ENCODE data around the gene ABCC5.
"Not testable (repeated sequence)": the region's sequence is repeated elsewhere in the genome, so short reads cannot be mapped to it uniquely, and the experiment has no call there.

ABCC5 gene

DNA sequence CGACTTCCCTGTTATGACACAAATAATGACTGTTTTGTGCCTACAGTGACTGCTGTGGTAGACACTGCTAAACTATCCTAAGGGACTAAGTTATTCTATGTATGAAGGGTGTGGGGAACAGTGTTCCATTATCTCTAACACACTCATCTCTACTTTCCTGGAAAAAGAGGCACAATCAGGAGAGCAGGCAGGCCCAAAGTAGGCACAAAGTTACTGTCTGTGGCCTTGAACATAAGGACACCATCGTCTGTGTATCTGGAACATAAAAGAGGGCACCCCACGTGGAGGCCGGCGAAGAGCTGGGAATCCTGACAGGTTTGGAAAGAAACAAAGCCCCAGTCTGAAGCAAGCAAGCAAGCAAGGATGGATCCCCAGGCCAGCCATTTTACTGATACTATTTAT, 1.5 kb downstream of the ABCC5 start:
- DNase-seq (ENCODE audit: low read depth in 3 of 3): no peak

DNA sequence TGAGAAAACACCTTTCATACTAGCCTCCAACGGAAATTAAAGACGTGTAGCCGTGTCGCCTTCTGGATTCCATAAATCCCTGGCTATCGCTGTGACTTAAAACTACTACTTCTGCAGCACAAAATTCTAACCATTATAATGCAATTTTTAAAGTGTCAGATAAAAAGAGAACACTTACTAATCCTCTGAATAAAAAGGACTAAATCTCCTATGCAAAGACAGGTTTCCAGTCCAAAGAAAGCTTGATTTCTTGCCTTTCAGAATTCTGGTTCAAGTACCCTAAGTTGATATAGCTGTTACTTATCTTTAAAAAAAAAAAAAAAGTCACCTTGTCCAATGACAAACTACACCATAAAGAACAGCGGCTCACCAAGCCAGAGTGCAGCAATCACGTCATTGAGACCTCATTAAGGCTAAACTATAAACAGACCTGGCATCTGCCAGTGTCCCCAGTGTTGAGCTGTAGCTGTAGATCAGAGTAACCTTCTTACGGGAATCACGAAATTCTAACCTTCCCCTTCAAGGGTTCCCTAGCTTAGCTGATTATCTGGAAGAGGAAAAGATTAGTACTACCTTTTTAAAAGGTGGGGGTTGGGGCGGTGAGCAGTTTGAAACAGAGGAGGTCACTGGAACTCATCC, 2.2 kb downstream of the ABCC5 start:
- no peak for DNase-seq (ENCODE audit: low read depth in 3 of 3)

DNA sequence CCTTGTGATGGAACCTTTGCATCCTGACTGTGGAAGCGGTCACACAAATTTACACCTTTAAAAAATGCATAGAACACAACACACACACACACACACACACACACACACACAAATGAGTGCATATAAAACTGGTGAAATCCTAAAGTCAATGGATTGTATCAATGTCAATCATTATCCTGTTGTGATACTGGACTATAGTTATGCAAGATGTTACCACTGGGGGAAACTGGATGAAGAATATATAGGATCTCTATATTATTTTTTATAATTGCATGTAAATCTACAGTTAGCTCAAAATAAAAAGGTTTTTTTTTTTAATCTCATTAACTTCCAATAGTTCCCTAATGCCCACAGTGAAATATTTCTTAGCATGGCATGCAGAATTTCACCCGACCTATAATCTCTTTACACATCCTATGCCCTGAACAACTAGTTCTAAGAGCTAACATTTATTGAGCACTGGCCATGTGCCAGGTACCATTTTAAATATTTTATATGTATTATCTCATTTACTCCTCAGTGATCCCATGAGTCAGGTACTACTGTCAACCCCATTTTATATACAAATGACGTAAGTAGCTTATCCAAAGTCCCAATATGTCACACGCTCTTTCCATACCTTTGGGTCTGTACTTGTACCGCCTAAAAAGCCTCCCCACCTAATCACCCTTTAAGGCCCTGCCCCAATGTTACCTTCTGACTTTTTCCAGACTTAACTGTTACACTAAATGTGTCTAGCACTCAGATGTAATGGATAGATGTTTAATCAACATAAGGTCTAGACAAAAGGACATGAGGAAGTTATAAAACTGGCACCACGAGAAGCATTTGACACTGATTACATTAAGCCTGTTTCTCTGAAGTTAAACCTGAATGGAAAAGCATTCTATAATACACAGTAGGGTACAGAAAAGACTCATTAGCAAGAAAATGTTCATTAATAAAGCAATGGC, 5.5 kb downstream of the ABCC5 start:
- DNase-seq (ENCODE audit: low read depth in 3 of 3): no peak

DNA sequence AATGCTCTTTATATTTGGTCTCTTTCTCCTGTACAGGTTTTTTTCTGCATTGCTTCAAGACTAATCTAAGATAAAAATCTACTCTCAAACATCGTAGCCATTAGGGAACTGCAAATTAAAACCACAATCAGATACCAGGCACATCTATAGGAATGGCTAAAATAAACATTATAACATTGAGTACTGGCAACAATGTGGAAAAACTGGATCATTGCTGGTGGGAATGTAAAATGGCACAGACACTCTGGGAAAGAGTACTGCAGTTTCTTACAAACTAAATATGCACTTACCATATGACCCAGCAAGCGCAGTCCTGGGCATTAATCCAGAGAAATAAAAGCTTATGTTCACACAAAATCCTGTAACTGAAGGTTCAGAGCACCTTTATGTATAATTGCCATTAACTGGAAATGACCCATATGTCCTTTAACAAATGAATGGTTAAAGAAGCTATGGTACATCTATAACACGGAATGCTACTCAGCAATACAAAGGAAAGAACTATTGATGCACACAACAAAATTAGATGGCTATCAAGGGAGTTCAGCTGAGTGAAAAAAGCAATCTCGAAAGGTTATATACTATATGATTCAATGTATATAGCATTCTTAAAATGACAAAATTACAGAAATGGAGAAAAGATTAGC, 6.3 kb downstream of the ABCC5 start:
- no peak for DNase-seq (ENCODE audit: low read depth in 3 of 3)

DNA sequence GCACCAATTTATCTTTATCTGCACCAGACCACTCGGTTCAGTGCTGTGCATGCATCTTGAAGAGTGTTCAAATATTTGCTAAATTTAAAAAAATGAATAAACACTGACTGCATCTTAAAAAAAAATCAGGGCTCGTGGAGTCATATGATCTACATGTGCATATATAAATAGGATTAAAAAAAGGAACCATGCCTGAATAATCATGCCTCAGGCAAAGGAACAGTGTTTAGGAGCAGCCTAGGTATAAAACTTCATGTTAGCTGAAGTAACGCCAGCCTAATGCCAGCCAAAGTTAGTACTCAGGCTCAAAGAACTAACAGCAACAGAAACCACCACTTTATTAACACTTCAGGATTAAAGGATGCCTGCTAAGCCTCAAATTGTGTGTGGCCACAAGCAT, 9.5 kb downstream of the ABCC5 start:
- no peak for DNase-seq (ENCODE audit: low read depth in 3 of 3)

DNA sequence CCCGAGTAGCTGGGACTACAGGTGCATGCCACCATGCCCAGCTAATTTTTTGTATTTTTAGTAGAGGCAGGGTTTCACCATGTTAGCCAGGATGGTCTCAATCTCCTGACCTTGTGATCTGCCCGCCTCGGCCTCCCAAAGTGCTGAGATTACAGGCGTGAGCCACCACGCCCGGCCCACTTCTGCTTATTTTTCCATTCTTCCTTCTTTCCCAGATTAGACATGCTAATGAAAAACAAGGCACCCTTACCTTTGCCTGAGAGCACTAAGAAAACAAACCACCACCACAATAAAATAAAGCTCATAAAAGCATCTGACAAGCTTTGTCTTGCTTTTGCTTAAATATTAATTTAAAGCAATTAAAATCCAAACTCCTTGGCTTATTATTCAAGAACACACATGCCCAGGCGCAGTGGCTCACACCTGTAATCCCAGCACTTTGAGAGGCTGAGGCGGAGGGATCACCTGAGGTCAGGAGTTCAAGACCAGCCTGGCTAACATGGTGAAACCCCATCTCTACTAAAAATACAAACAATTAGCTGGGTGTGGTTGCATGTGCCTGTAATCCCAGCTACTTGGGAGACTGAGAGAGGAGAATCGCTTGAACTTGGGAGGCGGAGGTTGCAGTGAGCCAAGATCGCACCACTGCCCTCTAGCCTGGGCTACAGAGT, 10.4 kb downstream of the ABCC5 start:
- not testable (repeated sequence) for DNase-seq (ENCODE audit: low read depth in 3 of 3)

DNA sequence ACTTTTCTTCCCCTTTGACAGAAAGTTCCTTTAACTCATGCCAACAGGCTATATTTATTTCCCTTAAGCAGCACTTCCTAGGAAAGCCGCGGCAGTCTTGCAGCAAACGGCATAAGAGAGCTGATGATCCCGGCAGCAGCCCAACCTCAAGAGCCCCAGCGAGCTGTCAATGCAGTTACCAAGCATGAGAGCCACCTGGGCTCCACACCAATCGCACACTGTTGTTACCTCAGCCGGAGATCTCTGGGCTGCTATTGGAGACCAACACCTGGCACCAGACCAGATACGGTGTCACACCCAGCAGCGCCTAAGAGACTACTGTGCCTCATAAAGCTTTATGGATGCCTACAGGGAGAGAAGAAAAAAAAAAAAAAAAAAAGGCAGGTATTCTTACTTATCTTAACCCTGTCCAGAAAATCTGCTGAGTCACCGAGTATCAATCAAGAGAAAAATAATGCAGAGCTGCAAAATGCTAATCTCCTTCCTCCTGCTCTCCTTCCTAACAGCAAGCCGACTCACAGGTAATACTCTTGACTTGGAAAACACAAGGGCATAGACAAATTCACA, 11.7 kb downstream of the ABCC5 start:
- no peak for DNase-seq (ENCODE audit: low read depth in 3 of 3)

DNA sequence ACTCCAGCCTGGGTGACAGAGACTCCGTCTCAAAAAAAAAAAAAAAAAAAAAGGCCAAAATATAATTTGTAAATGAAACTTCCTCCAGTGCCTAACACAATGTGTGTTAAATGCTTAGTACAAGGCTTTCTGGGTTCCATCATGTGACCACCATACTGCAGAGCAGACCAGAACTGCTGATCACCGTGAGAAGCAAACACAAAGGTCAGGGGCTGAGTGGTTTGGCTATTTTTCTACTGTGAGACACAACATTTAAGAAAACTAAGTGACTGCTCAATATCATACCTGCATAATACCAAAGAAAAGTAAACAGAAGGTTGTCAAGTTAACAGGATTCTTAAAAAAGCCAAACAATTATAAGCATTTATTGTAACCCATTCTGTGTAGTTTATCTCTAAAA, 13.2 kb downstream of the ABCC5 start:
- DNase-seq (ENCODE audit: low read depth in 3 of 3): no peak

DNA sequence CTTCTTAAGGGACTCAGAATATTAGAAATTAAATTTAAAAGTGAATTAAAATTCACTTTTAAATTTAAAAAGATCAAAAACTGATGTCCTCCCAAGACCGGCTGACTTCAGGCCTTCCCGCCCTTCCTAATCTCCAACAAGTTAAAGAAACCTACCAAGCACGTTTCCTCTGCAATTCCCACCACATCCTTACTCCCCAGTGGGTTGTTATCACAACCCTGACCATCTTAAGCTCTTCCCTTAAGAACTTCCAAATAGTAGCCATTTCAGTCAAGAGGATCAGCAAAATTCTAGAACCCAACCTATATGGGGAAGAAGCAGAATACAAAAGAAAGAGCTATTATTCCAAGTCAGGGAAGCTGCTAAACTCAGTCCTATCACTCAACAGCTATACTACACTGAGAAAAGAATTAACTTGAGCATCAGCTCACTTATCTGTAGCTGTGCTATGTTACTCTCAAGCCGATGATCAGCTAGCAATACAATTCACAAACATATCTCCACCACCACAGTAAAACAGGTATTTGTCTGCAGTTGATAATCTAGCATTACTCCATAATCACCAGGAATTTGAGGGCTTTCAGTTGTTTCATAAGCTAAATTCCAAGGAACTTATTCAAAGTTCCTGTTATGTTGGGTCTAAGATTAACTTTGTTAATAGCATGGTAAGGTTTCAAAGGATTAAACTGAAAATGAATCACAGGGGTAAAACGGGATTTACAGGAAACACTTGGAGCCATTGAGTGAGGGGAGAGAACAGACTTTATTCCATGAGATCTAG, 14.3 kb downstream of the ABCC5 start:
- no peak for DNase-seq (ENCODE audit: low read depth in 3 of 3)

DNA sequence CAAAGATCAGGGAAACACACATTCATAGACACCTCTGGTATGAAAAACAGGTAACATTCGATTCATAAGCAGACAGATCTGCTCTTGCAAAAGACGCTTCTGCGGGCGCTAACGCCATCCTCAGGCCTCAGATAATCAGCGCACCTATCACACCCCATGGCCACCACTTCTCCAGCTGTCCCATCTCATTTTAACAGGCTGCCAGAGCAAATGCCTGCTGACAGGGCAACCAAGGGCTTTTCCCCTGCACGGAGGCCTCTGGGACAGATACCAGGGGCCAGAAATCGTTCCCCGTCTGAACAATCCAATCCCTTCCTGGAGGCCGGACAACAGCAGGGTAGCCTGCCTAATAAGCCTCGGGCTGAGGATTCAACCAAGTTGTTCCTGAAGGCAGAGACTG, 15.2 kb downstream of the ABCC5 start:
- no peak for DNase-seq (ENCODE audit: low read depth in 3 of 3)

DNA sequence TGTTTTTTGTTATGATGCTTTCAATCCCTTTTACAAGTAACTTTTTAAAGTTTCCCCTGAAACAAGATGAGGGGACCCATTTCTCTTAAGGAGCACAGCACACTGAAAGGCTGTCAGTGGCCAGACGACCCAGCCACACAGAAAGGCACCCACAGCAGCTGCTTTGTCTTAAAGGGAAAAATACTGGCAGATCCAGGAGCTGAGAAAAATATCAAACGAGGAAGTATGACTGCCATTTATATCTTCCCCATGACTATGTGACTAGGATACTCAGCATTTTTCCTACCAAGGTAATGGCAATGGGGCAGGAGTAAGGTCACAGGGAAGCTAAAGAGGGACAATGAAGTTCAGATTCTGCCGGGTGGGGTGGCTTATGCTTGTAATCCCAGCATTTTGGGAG, 15.9 kb downstream of the ABCC5 start:
- DNase-seq (ENCODE audit: low read depth in 3 of 3): no peak

DNA sequence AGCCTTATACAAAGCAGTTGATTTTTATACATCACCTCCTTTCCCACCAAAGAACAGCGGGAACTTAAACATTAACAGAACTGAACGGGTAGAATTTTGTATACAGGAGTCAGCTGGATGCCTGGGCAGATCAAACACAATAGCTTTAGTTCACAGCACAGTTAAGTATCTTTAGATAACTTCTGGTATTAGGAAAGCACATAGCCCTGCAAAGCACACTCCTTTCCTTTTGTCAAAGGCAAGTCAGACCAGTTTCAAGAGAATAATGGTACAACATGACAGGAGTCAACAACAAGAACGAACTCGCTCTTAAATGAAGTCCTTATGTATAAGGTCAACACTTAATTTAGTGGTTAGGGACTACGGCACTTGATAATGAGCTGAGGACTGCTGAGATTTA, 26.3 kb downstream of the ABCC5 start:
- DNase-seq (ENCODE audit: low read depth in 3 of 3): no peak

DNA sequence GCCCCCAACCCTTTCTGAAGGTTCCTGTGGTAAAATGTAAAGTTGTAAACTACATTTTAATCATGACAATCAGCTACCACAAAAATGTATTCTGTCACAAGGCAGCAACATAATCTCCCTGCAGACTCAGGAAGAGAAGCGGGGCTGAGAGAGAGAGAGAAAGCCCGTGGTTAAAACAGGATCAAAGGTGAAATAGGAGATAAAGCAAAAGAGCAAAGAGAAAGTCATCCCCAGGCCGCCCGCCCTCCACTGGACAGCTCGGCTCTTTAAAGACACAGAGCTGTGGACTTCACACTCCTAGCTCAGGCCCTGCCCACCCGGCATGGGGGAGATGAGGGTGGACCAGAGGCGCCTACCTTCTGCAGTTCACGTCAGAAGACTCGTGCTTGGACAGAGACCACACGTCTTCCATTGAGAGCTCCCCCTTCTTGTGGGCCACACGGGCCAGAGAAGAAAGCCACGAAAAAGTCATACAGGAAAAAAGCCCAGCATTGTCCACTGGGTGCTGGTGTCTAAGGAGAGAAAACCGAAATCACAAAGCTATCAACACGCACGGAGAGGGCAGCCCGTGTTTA, 29.4 kb downstream of the ABCC5 start:
- no peak for DNase-seq (ENCODE audit: low read depth in 3 of 3)

DNA sequence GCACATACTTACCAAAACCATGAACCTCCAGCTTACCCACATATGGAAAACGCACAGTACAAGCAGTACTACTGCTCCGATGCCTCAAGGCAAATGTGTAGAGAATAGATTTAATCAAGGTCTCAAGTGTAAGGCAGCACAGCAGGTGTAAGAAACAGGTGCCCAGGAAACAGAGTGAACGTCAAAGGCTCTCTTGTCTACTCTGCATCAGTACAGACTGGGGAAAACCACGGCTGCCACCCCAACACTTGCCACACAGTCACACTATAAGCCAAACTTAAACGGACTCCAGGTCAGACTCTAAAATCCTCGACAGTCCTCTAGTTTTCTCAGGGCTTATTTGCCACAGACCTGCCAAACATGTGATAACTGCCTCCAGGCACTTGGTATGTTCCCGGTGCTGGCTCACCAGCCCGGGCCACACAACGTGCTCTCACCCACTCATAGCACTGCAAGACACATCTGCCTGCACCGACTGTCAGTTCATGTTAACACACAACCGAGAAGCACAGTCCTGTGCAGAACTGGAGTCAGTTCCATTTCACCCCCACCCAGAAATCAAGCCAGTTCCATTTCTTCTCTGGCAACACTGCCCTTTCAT, 30.6 kb downstream of the ABCC5 start:
- DNase-seq (ENCODE audit: low read depth in 3 of 3): no peak

DNA sequence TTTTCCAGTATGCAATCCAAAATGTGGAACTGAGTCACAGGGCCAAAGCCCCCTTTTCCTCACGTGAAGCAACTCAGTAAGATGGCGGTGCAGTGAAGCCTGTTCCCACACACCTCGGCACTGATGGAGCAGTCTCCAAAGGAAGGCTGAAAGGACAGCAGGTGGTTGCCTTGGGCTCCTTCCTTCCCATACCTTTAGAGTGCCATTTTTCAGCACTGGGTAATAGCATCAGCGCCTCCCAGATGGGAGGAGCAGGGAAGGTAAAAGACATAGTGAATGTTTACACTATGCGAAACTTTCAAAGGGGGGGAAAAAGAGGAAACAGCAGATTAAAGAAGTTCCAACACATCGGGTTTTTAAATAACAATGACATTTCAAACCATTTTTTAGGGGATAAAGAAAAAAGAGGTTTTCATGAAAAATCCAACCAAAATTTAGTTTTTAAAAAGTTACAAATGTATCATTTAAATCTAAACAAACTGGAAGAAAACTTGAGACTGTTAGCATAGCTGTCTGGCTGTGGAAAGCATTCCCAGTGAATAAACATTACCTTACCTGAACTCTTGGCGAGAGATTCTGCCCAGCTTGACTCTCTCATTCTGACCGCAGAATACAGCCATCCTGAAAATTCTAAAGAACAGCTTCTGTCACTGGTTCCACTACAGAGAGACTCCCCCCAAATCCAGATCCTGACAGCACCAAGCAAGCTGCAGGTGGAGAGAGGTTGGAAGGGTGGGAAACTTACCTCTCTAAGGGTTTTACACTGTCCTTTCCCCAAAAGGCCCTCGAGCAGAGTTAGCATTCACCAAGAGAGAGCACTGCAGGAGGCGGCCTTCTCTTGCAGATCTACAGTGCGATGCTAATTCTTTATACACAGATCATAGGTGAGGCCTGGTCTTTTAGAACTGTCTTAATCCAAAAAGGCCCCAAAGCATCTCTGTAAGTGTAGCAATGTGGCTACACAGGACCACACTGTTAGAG, 32.6 kb downstream of the ABCC5 start:
- DNase-seq (ENCODE audit: low read depth in 3 of 3): no peak

DNA sequence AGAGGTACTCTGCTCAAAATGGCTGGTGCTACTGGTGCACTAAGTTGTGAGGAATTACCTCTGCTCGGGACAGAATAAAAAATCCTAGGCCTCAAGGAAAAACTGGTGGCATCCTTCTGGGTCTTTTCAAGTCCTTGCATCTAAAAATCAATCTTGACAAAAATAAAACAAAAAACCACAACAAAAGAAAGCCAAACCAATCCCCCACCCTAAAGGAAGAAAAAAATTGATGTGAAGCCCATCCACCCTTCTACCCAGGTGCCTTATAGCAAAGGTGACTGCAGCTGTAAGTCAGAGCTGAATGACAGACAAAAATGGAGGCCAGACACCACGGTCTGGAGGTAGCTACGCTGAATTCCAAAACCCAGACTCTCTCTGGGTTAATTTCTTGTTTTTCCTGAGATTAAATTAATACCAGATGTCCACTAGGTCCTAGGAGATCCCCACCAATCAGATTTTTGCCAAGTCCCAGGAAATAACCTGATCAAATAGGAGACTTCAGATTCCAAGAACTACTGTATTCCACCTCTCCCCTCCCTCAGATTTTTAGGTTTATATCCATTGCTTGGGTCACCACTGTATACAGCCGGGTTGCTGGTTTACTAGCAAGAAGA, 33.5 kb downstream of the ABCC5 start:
- no peak for DNase-seq (ENCODE audit: low read depth in 3 of 3)

DNA sequence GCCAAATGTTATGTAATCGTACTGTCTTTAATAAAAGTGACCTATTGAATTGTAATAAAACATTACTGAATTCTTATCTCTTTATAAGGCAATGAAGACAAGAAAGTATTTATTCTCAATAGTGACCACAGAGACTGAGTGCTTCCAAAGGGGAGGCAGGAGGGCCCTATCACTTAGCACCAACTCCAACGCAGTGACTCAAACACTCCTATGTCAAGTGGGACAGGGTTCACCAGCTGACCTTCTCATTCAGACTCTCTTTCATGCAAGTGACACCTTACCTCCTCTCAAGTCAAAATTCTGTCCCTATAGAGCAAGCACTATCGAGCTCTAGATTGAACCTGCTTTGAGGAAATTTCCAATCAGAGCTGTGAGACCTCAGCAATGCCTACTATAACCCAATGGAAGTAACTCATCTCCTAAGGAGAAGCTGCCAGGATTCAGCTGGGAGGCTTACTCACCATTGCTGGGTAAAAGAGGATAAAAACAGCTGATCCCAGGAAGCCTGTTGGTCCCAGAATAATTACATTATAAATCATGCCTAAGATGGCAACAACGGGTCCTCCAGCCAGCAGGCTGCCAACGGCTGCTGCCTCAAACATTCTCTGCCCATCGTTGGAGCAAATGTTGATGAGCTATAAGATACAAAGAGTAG, 35.6 kb downstream of the ABCC5 start:
- DNase-seq (ENCODE audit: low read depth in 3 of 3): no peak

DNA sequence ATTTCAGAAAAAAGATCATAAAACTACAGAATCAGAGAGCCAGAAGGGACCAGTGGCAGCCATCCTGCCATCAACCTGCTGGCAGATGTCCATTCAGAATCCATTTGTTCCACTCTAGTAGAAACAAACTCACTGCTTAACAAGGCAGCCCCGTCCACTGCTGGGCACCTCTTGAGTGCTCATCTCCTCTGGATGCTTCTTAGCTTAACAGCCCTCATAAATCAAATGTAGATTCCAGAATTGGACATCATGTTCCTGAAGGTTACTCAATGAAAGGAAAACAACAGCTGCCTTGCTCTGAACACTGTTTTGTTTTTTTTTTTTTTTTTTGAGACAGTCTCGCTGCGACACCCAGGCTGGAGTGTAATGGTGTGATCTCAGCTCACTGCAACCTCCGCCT, 37.3 kb downstream of the ABCC5 start:
- no peak for DNase-seq (ENCODE audit: low read depth in 3 of 3)
